Loucy (cell line): ENCODE results near the gene PKNOX2.

Experiments used
- H2AFZ ChIP-seq: fragments of 200-600 bp; sonication (generic); 2 replicates; pipeline ENCODE4 v1.6.0; 2016; ENCODE audit warnings: antibody characterized with exemption, mild to moderate bottlenecking, low read length, moderate library complexity
- H3F3A ChIP-seq: fragments of 200-600 bp; 2 replicates; pipeline ENCODE4 v1.6.0; 2016; ENCODE audit warnings: antibody characterized with exemption, low read depth, mild to moderate bottlenecking
- H3K27me3 ChIP-seq: fragments of 200-600 bp; sonication (generic); 2 replicates; pipeline ENCODE4 v1.6.1; 2014; ENCODE audit warnings: low read length, mild to moderate bottlenecking; ENCODE audit not compliant: insufficient read depth, poor library complexity, severe bottlenecking
- H3K36me3 ChIP-seq: fragments of 200-600 bp; sonication (generic); 2 replicates; pipeline ENCODE4 v1.6.1; 2016; ENCODE audit warnings: low read length; ENCODE audit not compliant: insufficient read depth
- H3K4me1 ChIP-seq: fragments of 200-600 bp; sonication (generic); 2 replicates; pipeline ENCODE4 v1.5.1; 2014; ENCODE audit warnings: low read length, mild to moderate bottlenecking; ENCODE audit not compliant: insufficient read depth, poor library complexity, severe bottlenecking
- H3K4me2 ChIP-seq: fragments of 200-600 bp; sonication (generic); 2 replicates; pipeline ENCODE4 v1.6.0; 2014; ENCODE audit warnings: antibody characterized with exemption, low read length, low read depth, mild to moderate bottlenecking; ENCODE audit not compliant: poor library complexity, severe bottlenecking
- H3K4me3 ChIP-seq: fragments of 200-600 bp; sonication (generic); 2 replicates; pipeline ENCODE4 v1.5.1; 2014; ENCODE audit warnings: low read length, mild to moderate bottlenecking, mixed read lengths; ENCODE audit not compliant: poor library complexity, severe bottlenecking
- H3K79me2 ChIP-seq: fragments of 200-600 bp; sonication (generic); 2 replicates; pipeline ENCODE4 v1.6.1; 2014; ENCODE audit warnings: low read length; ENCODE audit not compliant: insufficient read depth
- H3K9ac ChIP-seq: fragments of 200-600 bp; sonication (generic); 2 replicates; pipeline ENCODE4 v1.6.0; 2014; ENCODE audit warnings: mild to moderate bottlenecking, low read depth, low read length, moderate library complexity; ENCODE audit not compliant: poor library complexity, severe bottlenecking
- H3K9me2 ChIP-seq: fragments of 200-600 bp; sonication (generic); replicated peaks from 2 replicates; pipeline ENCODE4 v1.6.1; 2016; ENCODE audit warnings: low read depth, low read length, mixed read lengths
- H3K9me3 ChIP-seq: fragments of 200-600 bp; sonication (generic); 2 replicates; pipeline ENCODE4 v1.6.1; 2014; ENCODE audit warnings: mild to moderate bottlenecking, antibody characterized with exemption, low read length, low read depth; ENCODE audit not compliant: insufficient read depth
- H4K20me1 ChIP-seq: fragments of 200-600 bp; sonication (generic); 2 replicates; pipeline ENCODE4 v1.6.0; 2014; ENCODE audit warnings: antibody characterized with exemption, low read length, mild to moderate bottlenecking; ENCODE audit not compliant: insufficient read depth, poor library complexity, severe bottlenecking
- CTCF ChIP-seq: fragments of 200-600 bp; sonication (generic); conservative IDR thresholded peaks from 2 replicates; pipeline ENCODE4 v1.5.1; 2014; ENCODE audit warnings: mild to moderate bottlenecking, antibody characterized with exemption, low read length
- EZH2phosphoT487 ChIP-seq: fragments of 200-600 bp; IDR thresholded peaks from 2 replicates; pipeline ENCODE4 v1.6.1; 2018; ENCODE audit warnings: antibody characterized with exemption, mild to moderate bottlenecking, moderate library complexity, borderline replicate concordance

The PKNOX2 gene

GRCh38 chr11:125372088-125372487, 207.5 kb downstream of the PKNOX2 start:
- Histone ChIP-seq H3K4me3 (no peak overlapping the region), H3K36me3 (no peaks in the 10 kb centered on the region), H3K79me2 (no peaks in the 10 kb centered on the region), H3K27me3 (no peaks in the 10 kb centered on the region), H3K9ac (no peak overlapping the region), H3K9me2 (no peaks in the 10 kb centered on the region), H3K9me3 (no peaks in the 10 kb centered on the region), H3K4me2 (no peak overlapping the region), H2AFZ (no peak overlapping the region), H3K4me1 (no peaks in the 10 kb centered on the region), H4K20me1 (no peaks in the 10 kb centered on the region), H3F3A (no peaks in the 10 kb centered on the region)
- TF ChIP-seq CTCF (no peak), EZH2phosphoT487 (no peak)

- Histone ChIP-seq H3K27me3 (no peaks in the 10 kb centered on the region), H3K4me1 (no peaks in the 10 kb centered on the region), H3K9me2 (no peaks in the 10 kb centered on the region), H3F3A (no peaks in the 10 kb centered on the region), H3K9ac (no peak overlapping the region), H3K36me3 (no peaks in the 10 kb centered on the region), H3K4me2 (no peak overlapping the region), H4K20me1 (no peaks in the 10 kb centered on the region), H3K79me2 (no peaks in the 10 kb centered on the region), H2AFZ (no peak overlapping the region), H3K9me3 (no peaks in the 10 kb centered on the region), H3K4me3 (no peak overlapping the region)
- TF ChIP-seq EZH2phosphoT487, result no peak
- TF ChIP-seq CTCF, result no peak
Measured at GRCh38 chr11:125372911-125373310, 208.4 kb downstream of the PKNOX2 start.

- Histone ChIP-seq H3K9ac (no peak overlapping the region), H3K36me3 (no peaks in the 10 kb centered on the region), H3K4me2 (no peak overlapping the region), H3F3A (no peaks in the 10 kb centered on the region), H3K4me3 (no peak overlapping the region), H3K79me2 (no peaks in the 10 kb centered on the region), H4K20me1 (no peaks in the 10 kb centered on the region), H3K9me2 (no peaks in the 10 kb centered on the region), H3K4me1 (no peaks in the 10 kb centered on the region), H3K9me3 (no peaks in the 10 kb centered on the region), H3K27me3 (no peaks in the 10 kb centered on the region), H2AFZ (no peak overlapping the region)
- no peak for TF ChIP-seq EZH2phosphoT487
- TF ChIP-seq CTCF, result no peak
Measured at GRCh38 chr11:125373426-125374391, 209.2 kb downstream of the PKNOX2 start.
